ENCODE data around the gene NTNG2.

- no peak for TF ChIP-seq CTCF (conservative IDR thresholded peaks at IDR 0.05; ENCODE audit: low read length)
- TF ChIP-seq EZH2phosphoT487 (IDR thresholded peaks at IDR 0.05; ENCODE audit: borderline replicate concordance): no peak
Measured at GRCh38 chr9:132249123-132249522, 87.3 kb downstream of the NTNG2 start.

Data from Loucy (cell line).